GM12878 (cell line): ENCODE measurements around the gene CNTNAP2. TPM values are rescaled to one million over a fixed set of nuclear protein-coding genes. Genes with fewer than 3 reads are reported as not detected.

ENCODE experiments used
- ATAC-seq: fragments of 200-7000 bp; cut with Tn5 transposase; 3 replicates; pipeline ENCODE4 v1.9.1; 2020; ENCODE audit warnings: mild to moderate bottlenecking, moderate library complexity
- BruUV-seq: library from RNA; stranded (reverse); fragments of 400-500 nt; replicated peaks from 2 replicates; lab custom pipeline; 2021; lab: Mats Ljungman, UMichigan
- CTCF ChIA-PET: fragments of 300-600 bp; sonication (Branson Sonifier 250); formaldehyde crosslinking; extraction: SDS; loops from one replicate; lab custom pipeline; 2021; ENCODE audit warnings: inconsistent platforms; lab: Yijun Ruan, JAX
- POLR2A ChIA-PET: fragments of 350-600 bp; formaldehyde crosslinking; extraction: SDS; loops from one replicate; lab custom pipeline; 2021; ENCODE audit warnings: inconsistent platforms; lab: Charles Lee
- RAD21 ChIA-PET: fragments of 300-600 bp; sonication (Branson Sonifier 250); formaldehyde crosslinking; loops from one replicate; lab custom pipeline; 2023; ENCODE audit warnings: antibody characterized with exemption; ENCODE audit not compliant: unreplicated experiment; lab: Charles Lee
- SMC1A ChIA-PET: fragments of 300-600 bp; sonication (Branson Sonifier 250); formaldehyde crosslinking; loops from one replicate; lab custom pipeline; 2023; ENCODE audit not compliant: unreplicated experiment, uncharacterized antibody; lab: Charles Lee
- DNase-seq: peaks from one replicate; pipeline ENCODE4 v3.0.0-alpha.2; 2011; ENCODE audit warnings: low read depth, low spot score
- FAIRE-seq: peaks from 3 replicates; lab custom pipeline; 2011; peaks lifted over from hg19 to GRCh38; lab: Jason Lieb, UNC
- H2AFZ ChIP-seq: 2 replicates; pipeline ENCODE4 v1.6.0; 2011; ENCODE audit warnings: low read depth, low read length, control low read depth; ENCODE audit not compliant: control insufficient read depth
- H3K27ac ChIP-seq: 2 replicates; pipeline ENCODE4 v1.5.1; 2011; ENCODE audit warnings: control low read depth; ENCODE audit not compliant: control insufficient read depth, insufficient read depth
- H3K27me3 ChIP-seq, 2 experiments: replicated peaks in 1 of 2; 2 replicates each; pipeline versions ENCODE4 v1.6.0 to v1.6.1; 2011; ENCODE audit warnings: low read length in 1 of 2; ENCODE audit not compliant: control insufficient read depth in 2 of 2, insufficient read depth in 2 of 2
- H3K36me3 ChIP-seq, 2 experiments: 2 replicates each; pipeline ENCODE4 v1.5.1; 2011; ENCODE audit warnings: low read length in 1 of 2; ENCODE audit not compliant: control insufficient read depth in 2 of 2, insufficient read depth in 2 of 2
- H3K4me1 ChIP-seq: 2 replicates; pipeline ENCODE4 v1.6.1; 2011; ENCODE audit warnings: mild to moderate bottlenecking, low read length, moderate library complexity, mixed read lengths; ENCODE audit not compliant: control insufficient read depth, insufficient read depth
- H3K4me2 ChIP-seq: 2 replicates; pipeline ENCODE4 v1.6.0; 2011; ENCODE audit warnings: control low read depth; ENCODE audit not compliant: control insufficient read depth, insufficient read depth
- H3K4me3 ChIP-seq: fragments of 200-600 bp; sonication (generic); 2 replicates; pipeline ENCODE4 v1.5.1; 2016
- H3K79me2 ChIP-seq: 2 replicates; pipeline ENCODE4 v1.6.0; 2011; ENCODE audit warnings: low read length; ENCODE audit not compliant: control insufficient read depth, insufficient read depth
- H3K9ac ChIP-seq: 2 replicates; pipeline ENCODE4 v1.8.0; 2011; ENCODE audit warnings: low read length, control low read depth, mixed read lengths; ENCODE audit not compliant: control insufficient read depth, insufficient read depth
- H3K9me3 ChIP-seq: replicated peaks from 3 replicates; pipeline ENCODE4 v1.5.1; 2011; ENCODE audit warnings: mild to moderate bottlenecking, low read length; ENCODE audit not compliant: control insufficient read depth, insufficient read depth
- H4K20me1 ChIP-seq: 2 replicates; pipeline ENCODE4 v1.6.0; 2011; ENCODE audit not compliant: control insufficient read depth, insufficient read depth
- ATF7 ChIP-seq: fragments of 450-650 bp; IDR thresholded peaks from 2 replicates; pipeline ENCODE4 v1.6.1; 2016; ENCODE audit warnings: low read depth, mild to moderate bottlenecking
- CBX3 ChIP-seq: fragments of 200-600 bp; sonication (generic); IDR thresholded peaks from 2 replicates; pipeline ENCODE4 v1.6.1; 2016; ENCODE audit warnings: low read depth, borderline replicate concordance
- CHD1 ChIP-seq: IDR thresholded peaks from 2 replicates; pipeline ENCODE4 v1.6.1; 2012; ENCODE audit warnings: low read depth, low read length, improper control_type of control experiment
- CREB1 ChIP-seq: IDR thresholded peaks from 2 replicates; pipeline ENCODE4 v1.6.1; 2012; ENCODE audit warnings: low read depth, mild to moderate bottlenecking, inconsistent platforms
- EP300 ChIP-seq, 2 experiments: fragments of 150-350 bp in 1 of 2; IDR thresholded peaks; 2 replicates each; pipeline ENCODE4 v1.6.1; 2011 to 2012; ENCODE audit warnings: low read depth in 2 of 2, low read length in 2 of 2, borderline replicate concordance in 1 of 2, improper control_type of control experiment in 1 of 2, inconsistent platforms in 1 of 2; ENCODE audit not compliant: control insufficient read depth in 1 of 2
- FOXK2 ChIP-seq: fragments of 450-650 bp; IDR thresholded peaks from 2 replicates; pipeline ENCODE4 v1.6.1; 2017; ENCODE audit warnings: mild to moderate bottlenecking, moderate library complexity
- HCFC1 ChIP-seq: fragments of 150-350 bp; IDR thresholded peaks from 2 replicates; pipeline ENCODE4 v1.6.1; 2014; ENCODE audit warnings: low read length
- NR2F1 ChIP-seq: fragments of 450-650 bp; conservative IDR thresholded peaks from 2 replicates; pipeline ENCODE4 v1.6.1; 2017; ENCODE audit warnings: mild to moderate bottlenecking
- POLR2A ChIP-seq: IDR thresholded peaks from 2 replicates; pipeline ENCODE4 v1.6.1; 2011; ENCODE audit warnings: low read depth, mild to moderate bottlenecking, low read length
- RAD21 ChIP-seq: IDR thresholded peaks from 2 replicates; pipeline ENCODE4 v1.6.1; 2011; ENCODE audit warnings: mild to moderate bottlenecking, low read depth, low read length, moderate library complexity; ENCODE audit not compliant: insufficient read depth
- SP1 ChIP-seq: IDR thresholded peaks from one replicate; pipeline ENCODE4 v1.6.1; 2011; ENCODE audit warnings: low read depth, low read length
- TCF12 ChIP-seq: IDR thresholded peaks from 2 replicates; pipeline ENCODE4 v1.6.1; 2011; ENCODE audit warnings: low read depth, mild to moderate bottlenecking, low read length
- YY1 ChIP-seq: IDR thresholded peaks from 2 replicates; pipeline ENCODE4 v1.6.1; 2011; ENCODE audit warnings: low read depth, mild to moderate bottlenecking, low read length
- ZNF217 ChIP-seq: fragments of 450-650 bp; IDR thresholded peaks from 2 replicates; pipeline ENCODE4 v1.6.1; 2017; ENCODE audit warnings: antibody characterized with exemption, mild to moderate bottlenecking
- ZSCAN29 ChIP-seq: fragments of 450-650 bp; IDR thresholded peaks from 2 replicates; pipeline ENCODE4 v1.6.1; 2017; ENCODE audit warnings: mild to moderate bottlenecking, moderate library complexity
- WGBS: methylation state at CpG from one replicate; pipeline ENCODE4 v1.1.6; 2016; ENCODE audit warnings: low lambda C conversion rate; ENCODE audit not compliant: insufficient replicate concordance, insufficient coverage; ENCODE audit errors: missing lambda C conversion rate; 5-methylcytosine and 5-hydroxymethylcytosine counted together
- in situ Hi-C: fragments of 300-500 bp; cut with MboI; formaldehyde crosslinking; loops from 9 replicates; pipeline ENCODE4 v1.14.3; 2018; ENCODE audit warnings: mixed read lengths
- intact Hi-C: fragments of 100-400 bp; cut with micrococcal nuclease; formaldehyde crosslinking; loops from one replicate; pipeline ENCODE4 v1.14.2; 2022; ENCODE audit not compliant: unreplicated experiment
- polyA plus RNA-seq, 11 experiments: library from polyadenylated mRNA; depleted of rRNA in 4 of 11; unstranded in 6 of 11; stranded (reverse) in 5 of 11; fragments of >200 nt; fragmentation: Nextera tagmentation in 4 of 11; fragmentation: Illumina TruSeq in 1 of 11; extraction: Ambion mirVana in 4 of 11; extraction: Trizol in 1 of 11; gene quantifications; 1 replicate in 1 of 11; 2 replicates in 10 of 11; pipeline versions ENCODE4 v1.2.1 to v1.2.3, GENCODE V29; 2011 to 2016; ENCODE audit warnings: inconsistent platforms in 2 of 11, missing spikeins in 2 of 11, low read depth in 1 of 11
- total RNA-seq, 4 experiments: library from RNA; depleted of rRNA in 3 of 4; stranded (reverse); fragments of >200 nt in 3 of 4; fragmentation: Illumina TruSeq in 1 of 4; extraction: Trizol in 1 of 4; gene quantifications; 2 replicates each; pipeline versions ENCODE4 v1.2.1 to v1.2.3, GENCODE V29; 2013 to 2021
- TF ChIP-seq, protein P1 (sequence below): IDR thresholded peaks from 2 replicates; pipeline ENCODE4 v1.6.1; 2011; ENCODE audit warnings: borderline replicate concordance, low read depth, mild to moderate bottlenecking, moderate library complexity, low read length; ENCODE audit not compliant: insufficient read depth, poor library complexity, severe bottlenecking
- TF ChIP-seq, protein P2 (sequence below): IDR thresholded peaks from 2 replicates; pipeline ENCODE4 v1.6.1; 2012; ENCODE audit warnings: low read length, inconsistent platforms

CNTNAP2 gene
- total and polyA plus RNA-seq, 10 of the 15 experiments (the other 5 are each of a cell fraction or from before 2014, with no cell fraction given) = 0.03 to 0.08 (median 0.03) TPM; not detected in 7

DNA sequence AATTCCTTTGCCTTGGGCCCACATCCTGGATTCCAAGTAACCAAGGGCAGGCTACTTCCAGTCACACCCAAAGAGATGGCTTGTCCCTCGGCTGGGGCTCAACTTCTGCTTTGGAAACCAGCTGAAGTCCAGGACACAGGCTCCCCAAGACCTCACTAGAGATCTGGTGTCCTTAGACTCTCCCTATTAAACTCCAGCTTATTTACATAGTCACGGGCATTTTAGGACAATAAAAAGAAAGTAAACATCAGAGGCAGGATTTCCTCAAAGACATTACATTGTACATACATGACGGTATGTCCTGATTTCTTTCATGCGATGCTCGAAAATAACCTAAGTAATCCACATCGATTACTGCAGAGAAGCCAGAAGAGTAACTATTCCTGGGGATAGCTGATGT, 2012.4 kb downstream of the CNTNAP2 start:
- no TSS peak for BruUV-seq
- ATAC-seq = no peak
- POLR2A ChIA-PET = no interaction called here

DNA sequence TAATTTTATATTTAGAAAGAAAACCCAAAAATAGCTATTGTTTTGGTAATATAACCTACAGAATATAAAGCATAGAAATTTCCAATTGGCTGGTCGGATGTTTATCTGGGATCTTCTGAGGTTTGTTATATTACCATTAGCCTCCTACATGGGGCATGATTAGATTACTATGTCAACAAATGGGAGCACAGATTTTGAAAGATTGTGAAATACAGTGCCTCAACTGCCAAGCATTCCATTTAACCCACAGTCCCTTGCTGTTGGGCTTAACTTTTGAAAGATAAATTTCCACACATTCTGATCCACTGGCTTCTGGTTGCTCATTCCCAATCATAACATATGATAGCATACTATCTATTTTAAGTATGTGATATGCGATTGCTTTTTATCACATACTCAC, 2018.5 kb downstream of the CNTNAP2 start:
- H3K4me2 ChIP-seq = no peak overlapping the region
- ATAC-seq (no peak), FAIRE-seq (no peak), DNase-seq (no peak)
- H4K20me1 ChIP-seq = no peaks in the 10 kb centered on the region
- POLR2A ChIA-PET = no interaction called here
- H3K27ac ChIP-seq = no peak overlapping the region
- H3K4me3 ChIP-seq = no peak overlapping the region
- no peaks in the 10 kb centered on the region for H3K79me2 ChIP-seq
- intact Hi-C loops = no loop called here
- in situ Hi-C loops = no loop called here
- no peaks in the 10 kb centered on the region for H3K9me3 ChIP-seq
- SMC1A ChIA-PET = no interaction called here
- H3K4me1 ChIP-seq = no peaks in the 10 kb centered on the region
- WGBS = 20% methylated on average over 2 of the region's 2 CpGs
- CTCF ChIA-PET = no interaction called here
- RAD21 ChIA-PET = no interaction called here
- H3K36me3 ChIP-seq = no peaks in the 10 kb centered on the region
- H3K27me3 ChIP-seq = no peaks in the 10 kb centered on the region
- H2AFZ ChIP-seq = no peak overlapping the region
- no TSS peak for BruUV-seq
- no peak overlapping the region for H3K9ac ChIP-seq
- no peak for TF ChIP-seq CHD1
- TF ChIP-seq, protein P1, sequence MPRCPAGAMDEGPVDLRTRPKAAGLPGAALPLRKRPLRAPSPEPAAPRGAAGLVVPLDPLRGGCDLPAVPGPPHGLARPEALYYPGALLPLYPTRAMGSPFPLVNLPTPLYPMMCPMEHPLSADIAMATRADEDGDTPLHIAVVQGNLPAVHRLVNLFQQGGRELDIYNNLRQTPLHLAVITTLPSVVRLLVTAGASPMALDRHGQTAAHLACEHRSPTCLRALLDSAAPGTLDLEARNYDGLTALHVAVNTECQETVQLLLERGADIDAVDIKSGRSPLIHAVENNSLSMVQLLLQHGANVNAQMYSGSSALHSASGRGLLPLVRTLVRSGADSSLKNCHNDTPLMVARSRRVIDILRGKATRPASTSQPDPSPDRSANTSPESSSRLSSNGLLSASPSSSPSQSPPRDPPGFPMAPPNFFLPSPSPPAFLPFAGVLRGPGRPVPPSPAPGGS = no peak
- no peak for TF ChIP-seq FOXK2
- no peak for TF ChIP-seq SP1
- no peak for TF ChIP-seq ZNF217
- no peak for TF ChIP-seq YY1
- TF ChIP-seq EP300 (IDR thresholded peaks at IDR 0.05; ENCODE audit: borderline replicate concordance in 1 of 2, control insufficient read depth in 1 of 2, low read depth in 2 of 2, low read length in 2 of 2) = no peak
- TF ChIP-seq RAD21 = no peak
- TF ChIP-seq HCFC1 = no peak
- no peak for TF ChIP-seq CREB1
- TF ChIP-seq ATF7 = no peak
- no peak for TF ChIP-seq CBX3
- no peak for TF ChIP-seq ZSCAN29
- TF ChIP-seq POLR2A = no peak

More for the DNA sequence above, 2012.4 kb downstream of the CNTNAP2 start:
- H2AFZ ChIP-seq = no peak overlapping the region
- H3K9me3 ChIP-seq = no peaks in the 10 kb centered on the region
- DNase-seq = no peak
- no peaks in the 10 kb centered on the region for H3K36me3 ChIP-seq
- ChIA-PET RAD21 (interaction anchor here (0.6 kb wide), 1 partner anchor 75 kb away, joined by 3 read pairs; no protein-coding TSS in a partner anchor), CTCF (interaction anchor here (1.0 to 4.9 kb wide), 2 partner anchors 10 to 14 kb away, joined by 3 to 21 read pairs; no protein-coding TSS in a partner anchor), SMC1A (interaction anchor here (0.5 kb wide), 1 partner anchor 32 kb away, joined by 3 read pairs; no protein-coding TSS in a partner anchor)
- H3K27me3 ChIP-seq = no peaks in the 10 kb centered on the region
- FAIRE-seq = no peak
- 55% methylated on average over 6 of the region's 6 CpGs for WGBS
- no peaks in the 10 kb centered on the region for H3K79me2 ChIP-seq
- H3K4me2 ChIP-seq = no peak overlapping the region
- TF ChIP-seq, protein P2, sequence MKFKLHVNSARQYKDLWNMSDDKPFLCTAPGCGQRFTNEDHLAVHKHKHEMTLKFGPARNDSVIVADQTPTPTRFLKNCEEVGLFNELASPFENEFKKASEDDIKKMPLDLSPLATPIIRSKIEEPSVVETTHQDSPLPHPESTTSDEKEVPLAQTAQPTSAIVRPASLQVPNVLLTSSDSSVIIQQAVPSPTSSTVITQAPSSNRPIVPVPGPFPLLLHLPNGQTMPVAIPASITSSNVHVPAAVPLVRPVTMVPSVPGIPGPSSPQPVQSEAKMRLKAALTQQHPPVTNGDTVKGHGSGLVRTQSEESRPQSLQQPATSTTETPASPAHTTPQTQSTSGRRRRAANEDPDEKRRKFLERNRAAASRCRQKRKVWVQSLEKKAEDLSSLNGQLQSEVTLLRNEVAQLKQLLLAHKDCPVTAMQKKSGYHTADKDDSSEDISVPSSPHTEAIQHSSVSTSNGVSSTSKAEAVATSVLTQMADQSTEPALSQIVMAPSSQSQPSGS = no peak
- TF ChIP-seq TCF12 = no peak
- no peak for TF ChIP-seq NR2F1
- no peaks in the 10 kb centered on the region for H4K20me1 ChIP-seq
- no peak overlapping the region for H3K27ac ChIP-seq
- in situ Hi-C loops (no loop called here), intact Hi-C loops (no loop called here)
- H3K4me3 ChIP-seq = no peak overlapping the region
- H3K9ac ChIP-seq = no peak overlapping the region
- no peaks in the 10 kb centered on the region for H3K4me1 ChIP-seq
